Upper lobe of left lung (tissue), 6 donors: ENCODE results near the gene PCSK6. TPM values are rescaled to one million over a fixed set of nuclear protein-coding genes. Genes with fewer than 3 reads are reported as not detected.
"Not testable (repeated sequence)": the region's sequence is repeated elsewhere in the genome, so short reads cannot be mapped to it uniquely, and the experiment has no call there.

ENCODE experiments used
- ATAC-seq, 2 donors: fragments of 200-7000 bp; cut with Tn5 transposase; one replicate each; pipeline ENCODE4 v1.9.1; 2022; ENCODE audit warnings: mild to moderate bottlenecking in 2 of 2, moderate library complexity in 2 of 2; ENCODE audit not compliant: low FRiP score in 2 of 2
- DNase-seq, 2 donors: peaks; one replicate each; pipeline ENCODE4 v3.0.0-alpha.2; 2019 to 2020
- H3K27ac ChIP-seq, 4 donors: fragments of 200-600 bp; sonication (generic); one replicate each; pipeline ENCODE4 v1.5.1; 2016 to 2019
- H3K27me3 ChIP-seq, 4 donors: fragments of 200-600 bp; sonication (generic); one replicate each; pipeline ENCODE4 v1.5.1; 2017 to 2019
- H3K36me3 ChIP-seq, 4 donors: fragments of 200-600 bp; sonication (generic); one replicate each; pipeline ENCODE4 v1.5.1; 2016 to 2019
- H3K4me1 ChIP-seq, 4 donors: fragments of 200-600 bp; sonication (generic); one replicate each; pipeline ENCODE4 v1.5.1; 2018 to 2019
- H3K4me3 ChIP-seq, 4 donors: fragments of 200-600 bp; sonication (generic); one replicate each; pipeline ENCODE4 v1.5.1; 2017 to 2019; ENCODE audit warnings: mild to moderate bottlenecking in 2 of 4, moderate library complexity in 1 of 4
- H3K9me3 ChIP-seq, 4 donors: fragments of 200-600 bp; sonication (generic); one replicate each; pipeline ENCODE4 v1.5.1; 2018 to 2019
- CTCF ChIP-seq, 6 experiments: fragments of 450-650 bp in 4 of 6; fragments of 200-600 bp in 2 of 6; sonication (generic) in 2 of 6; IDR thresholded peaks; one replicate each; pipeline ENCODE4 v1.5.1; 2016 to 2019; ENCODE audit warnings: antibody characterized with exemption in 6 of 6
- EP300 ChIP-seq, 4 donors: sonication (generic); formaldehyde crosslinking; IDR thresholded peaks; one replicate each; pipeline ENCODE4 v1.5.1; 2017; ENCODE audit warnings: antibody characterized with exemption in 4 of 4, control low read depth in 2 of 4
- POLR2A ChIP-seq, 4 donors: fragments of 450-650 bp; IDR thresholded peaks; one replicate each; pipeline ENCODE4 v1.5.1; 2016 to 2017; ENCODE audit warnings: antibody characterized with exemption in 4 of 4, mild to moderate bottlenecking in 2 of 4
- POLR2AphosphoS5 ChIP-seq, 2 donors: sonication (generic); formaldehyde crosslinking; IDR thresholded peaks; one replicate each; pipeline ENCODE4 v1.5.1; 2017; ENCODE audit warnings: antibody characterized with exemption in 2 of 2
- WGBS, 2 donors: methylation state at CpG; one replicate each; pipeline ENCODE4 v1.1.5; 2017 to 2018; 5-methylcytosine and 5-hydroxymethylcytosine counted together
- total RNA-seq, 6 donors: library from RNA; depleted of rRNA in 4 of 6; stranded (reverse); fragments of >200 nt in 4 of 6; gene quantifications; one replicate each; pipeline versions ENCODE4 v1.1.0 to v1.2.1, GENCODE V29; 2016 to 2021
- donor health status: DM: no; HTN: no; CAD: no; lungs with moderate emphysema.
- donor health status: DM: no; HTN: yes; CAD: no; lungs with severe emphysema.

The PCSK6 gene
- total RNA-seq, 6 donors from 2014 or later = 3.1 to 24.4 (median 5.5) TPM

GRCh38 chr15:101455291-101456025 is 34.0 kb downstream of the PCSK6 start:
- peak in 1 of 2 donors; percentile 60 for DNase-seq
- peaks cover 13 to 46% (median 38%) of the 10 kb centered on the region in 4 donors for H3K4me1 ChIP-seq
- TF ChIP-seq EP300 (IDR thresholded peaks at IDR 0.05) (peak in 2 of 4 donors; percentile 73 to 86), POLR2A (IDR thresholded peaks at IDR 0.05) (peak in 1 of 4 donors; percentile 30), CTCF (IDR thresholded peaks at IDR 0.05) (no peak), POLR2AphosphoS5 (IDR thresholded peaks at IDR 0.05) (peak in 1 of 2 donors; percentile 81)
- no peaks in the 10 kb centered on the region for H3K36me3 ChIP-seq
- 35% methylated on average over 10 to 11 of the region's 11 CpGs for WGBS, 2 donors
- H3K4me3 ChIP-seq = no peak overlapping the region
- ATAC-seq = peak in 1 of 2 donors; percentile 30
- peak overlapping the region in 3 of 4 donors; percentile 42 to 62 (median 43) for H3K27ac ChIP-seq
- no peaks in the 10 kb centered on the region for H3K9me3 ChIP-seq
- no peaks in the 10 kb centered on the region for H3K27me3 ChIP-seq

- WGBS, 2 donors = 91 to 93% methylated on average over 5 of the region's 5 CpGs
- H3K4me1 ChIP-seq = peaks cover 13 to 47% (median 38%) of the 10 kb centered on the region in 4 donors
These were observed 34.7 kb downstream of the PCSK6 start for GRCh38 chr15:101454781-101455180.

DNA sequence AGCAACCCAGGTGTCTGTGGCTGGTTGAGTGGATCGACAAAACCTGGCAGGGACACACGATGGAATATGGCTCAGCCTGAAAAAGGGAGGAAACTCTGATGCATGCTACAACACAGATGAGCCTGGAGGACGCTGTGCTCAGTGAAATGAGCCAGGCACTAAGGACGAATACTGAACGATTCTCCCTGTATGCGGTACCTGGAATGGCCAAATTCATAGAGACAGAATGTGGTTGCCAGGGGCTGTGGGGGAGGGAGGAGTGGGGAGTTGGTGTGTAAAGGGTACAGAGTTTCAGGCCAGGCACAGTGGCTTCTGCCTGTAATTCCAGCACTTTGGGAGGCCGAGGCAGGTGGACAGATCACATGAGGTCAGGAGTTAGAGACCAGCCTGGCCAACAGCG is 35.1 kb downstream of the PCSK6 start:
- Histone ChIP-seq H3K36me3 (no peaks in the 10 kb centered on the region), H3K4me3 (no peak overlapping the region), H3K27ac (peak overlapping the region in 2 of 4 donors; percentile 7 to 62), H3K27me3 (no peaks in the 10 kb centered on the region), H3K9me3 (no peaks in the 10 kb centered on the region), H3K4me1 (peaks cover 13 to 47% (median 38%) of the 10 kb centered on the region in 4 donors)
- TF ChIP-seq EP300 (IDR thresholded peaks at IDR 0.05) (no peak), POLR2AphosphoS5 (IDR thresholded peaks at IDR 0.05) (no peak), CTCF (IDR thresholded peaks at IDR 0.05) (no peak), POLR2A (IDR thresholded peaks at IDR 0.05) (no peak)
- ATAC-seq (no peak), DNase-seq (no peak)
- WGBS, 2 donors = 90 to 91% methylated on average over 8 of the region's 8 CpGs

More at GRCh38 chr15:101454781-101455180, 34.7 kb downstream of the PCSK6 start:
- H3K4me3 ChIP-seq, H3K9me3 ChIP-seq, H3K27me3 ChIP-seq, ATAC-seq, DNase-seq, H3K36me3 ChIP-seq: not testable (repeated sequence)
- peak overlapping the region in 3 of 4 donors; percentile 42 to 62 (median 43) for H3K27ac ChIP-seq

- DNase-seq (no peak), ATAC-seq (no peak)
- Histone ChIP-seq H3K36me3 (no peaks in the 10 kb centered on the region), H3K27me3 (no peaks in the 10 kb centered on the region), H3K4me3 (no peak overlapping the region), H3K9me3 (no peaks in the 10 kb centered on the region), H3K4me1 (peaks cover 13 to 39% (median 32%) of the 10 kb centered on the region in 4 donors), H3K27ac (no peak overlapping the region)
- 79 to 86% methylated on average over 12 to 19 of the region's 20 CpGs for WGBS, 2 donors
- no peak for TF ChIP-seq CTCF (IDR thresholded peaks at IDR 0.05)
These were observed 36.1 kb downstream of the PCSK6 start for GRCh38 chr15:101453123-101454120.

DNA sequence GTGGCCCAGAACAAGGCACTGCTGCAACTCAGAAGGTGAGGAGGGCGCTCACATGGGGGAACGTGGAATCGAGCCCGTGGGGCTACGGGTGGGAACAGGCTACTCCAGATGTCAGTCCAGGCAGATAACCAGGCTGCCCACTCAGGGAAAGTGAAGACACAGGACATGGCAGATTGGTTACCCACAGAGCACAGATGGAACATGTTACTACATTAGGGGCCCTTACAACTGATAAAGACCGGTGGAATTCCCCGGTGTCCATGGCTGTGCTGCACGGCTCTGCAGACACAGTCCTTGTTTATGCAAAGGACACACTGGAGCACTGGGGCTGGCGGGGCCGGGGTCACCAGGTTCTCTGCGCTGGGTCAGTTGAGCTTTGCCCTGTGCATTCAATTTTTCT is 36.9 kb downstream of the PCSK6 start:
- no peak for DNase-seq
- no peak for TF ChIP-seq POLR2AphosphoS5 (IDR thresholded peaks at IDR 0.05)
- TF ChIP-seq EP300 (IDR thresholded peaks at IDR 0.05) = no peak
- TF ChIP-seq POLR2A (IDR thresholded peaks at IDR 0.05) = no peak
- no peak for TF ChIP-seq CTCF (IDR thresholded peaks at IDR 0.05)

More for the DNA sequence above, 36.9 kb downstream of the PCSK6 start:
- H3K4me1 ChIP-seq = peaks cover 13 to 41% (median 29%) of the 10 kb centered on the region in 4 donors
- 78 to 81% methylated on average over 11 of the region's 11 CpGs for WGBS, 2 donors
- H3K4me3 ChIP-seq = no peak overlapping the region
- ATAC-seq = no peak
- H3K27me3 ChIP-seq = no peaks in the 10 kb centered on the region
- no peaks in the 10 kb centered on the region for H3K9me3 ChIP-seq
- no peak overlapping the region for H3K27ac ChIP-seq
- H3K36me3 ChIP-seq = no peaks in the 10 kb centered on the region
